ENCODE results near the gene HOXA3. TPM values are rescaled to one million over a fixed set of nuclear protein-coding genes. Genes with fewer than 3 reads are reported as not detected.

HOXA3 gene
- total and polyA plus RNA-seq, 10 donors: 0.51 to 6.1 (median 1.7) TPM

- Histone ChIP-seq H3K27ac (no peak overlapping the region), H3K4me1 (peaks cover 13 to 59% (median 30%) of the 10 kb centered on the region in 6 donors), H3K27me3 (replicated peaks in 1 of 7) (peaks cover 0 to 100% (median 56%) of the 10 kb centered on the region in 7 donors), H3K36me3 (no peaks in the 10 kb centered on the region), H3K4me3 (no peak overlapping the region), H3K9me3 (no peaks in the 10 kb centered on the region)
- DNase-seq: no peak
- intact Hi-C loops (cut with DNase I; ENCODE audit: low total_unique reads): no loop called here
- 86 to 92% (median 91%) methylated on average over 8 to 11 of the region's 11 CpGs for WGBS, 5 donors
- TF ChIP-seq CTCF (IDR thresholded peaks at IDR 0.05 in 8 of 11, conservative IDR thresholded peaks at IDR 0.05 in 3 of 11) (no peak), POLR2AphosphoS5 (IDR thresholded peaks at IDR 0.05) (no peak)
These were observed 6.4 kb downstream of the HOXA3 start for GRCh38 chr7:27145914-27146412.

GRCh38 chr7:27145165-27145913 lies 7.0 kb downstream of the HOXA3 start:
- H3K4me1 ChIP-seq: peaks cover 8 to 53% (median 23%) of the 10 kb centered on the region in 6 donors
- H3K4me3 ChIP-seq: no peak overlapping the region
- no peaks in the 10 kb centered on the region for H3K36me3 ChIP-seq
- H3K9me3 ChIP-seq: no peaks in the 10 kb centered on the region
- H3K27ac ChIP-seq: no peak overlapping the region
- intact Hi-C loops (cut with DNase I; ENCODE audit: low total_unique reads): no loop called here
- peak; percentile 71 for DNase-seq
- H3K27me3 ChIP-seq (replicated peaks in 1 of 7): peaks cover 0 to 93% (median 52%) of the 10 kb centered on the region in 7 donors
- TF ChIP-seq POLR2AphosphoS5 (IDR thresholded peaks at IDR 0.05) (no peak), CTCF (IDR thresholded peaks at IDR 0.05 in 8 of 11, conservative IDR thresholded peaks at IDR 0.05 in 3 of 11) (no peak), POLR2A (IDR thresholded peaks at IDR 0.05) (no peak)
- WGBS, 5 donors: 81 to 87% (median 86%) methylated on average over 41 to 47 of the region's 47 CpGs

GRCh38 chr7:27144781-27145164 lies 7.6 kb downstream of the HOXA3 start:
- 58 to 67% (median 60%) methylated on average over 20 to 31 of the region's 31 CpGs for WGBS, 5 donors
- DNase-seq: peak; percentile 76

More at GRCh38 chr7:27144781-27145164, 7.6 kb downstream of the HOXA3 start:
- intact Hi-C loops (cut with DNase I; ENCODE audit: low total_unique reads): no loop called here
- peaks cover 8 to 47% (median 20%) of the 10 kb centered on the region in 6 donors for H3K4me1 ChIP-seq
- no peaks in the 10 kb centered on the region for H3K9me3 ChIP-seq
- no peak overlapping the region for H3K27ac ChIP-seq
- H3K36me3 ChIP-seq: no peaks in the 10 kb centered on the region
- no peak for TF ChIP-seq POLR2AphosphoS5 (IDR thresholded peaks at IDR 0.05)
- TF ChIP-seq POLR2A (IDR thresholded peaks at IDR 0.05): no peak
- TF ChIP-seq CTCF (IDR thresholded peaks at IDR 0.05 in 8 of 11, conservative IDR thresholded peaks at IDR 0.05 in 3 of 11): no peak
- no peak overlapping the region for H3K4me3 ChIP-seq
- H3K27me3 ChIP-seq (replicated peaks in 1 of 7): peaks cover 0 to 88% (median 46%) of the 10 kb centered on the region in 7 donors

Measured in spleen (tissue), 11 donors.